Left ventricle myocardium inferior (tissue), 1 donor: ENCODE results near the gene HENMT1. TPM values are rescaled to one million over a fixed set of nuclear protein-coding genes. Genes with fewer than 3 reads are reported as not detected.
"Not testable (repeated sequence)": the region's sequence is repeated elsewhere in the genome, so short reads cannot be mapped to it uniquely, and the experiment has no call there.

Experiments
- DNase-seq: peaks from one replicate; pipeline ENCODE4 v3.0.0-alpha.2; 2020
- H3K27ac ChIP-seq: fragments of 200-600 bp; replicated peaks from 2 replicates; pipeline ENCODE4 v1.8.0; 2021
- H3K27me3 ChIP-seq: fragments of 200-600 bp; 2 replicates; pipeline ENCODE4 v1.8.0; 2021; ENCODE audit warnings: low read depth
- H3K36me3 ChIP-seq: fragments of 200-600 bp; 2 replicates; pipeline ENCODE4 v1.8.0; 2021
- H3K4me1 ChIP-seq: fragments of 200-600 bp; 2 replicates; pipeline ENCODE4 v1.8.0; 2021
- H3K4me3 ChIP-seq: fragments of 200-600 bp; 2 replicates; pipeline ENCODE4 v1.8.0; 2021; ENCODE audit warnings: mild to moderate bottlenecking, moderate library complexity
- H3K9me3 ChIP-seq: fragments of 200-600 bp; replicated peaks from 2 replicates; pipeline ENCODE4 v1.8.0; 2021
- CTCF ChIP-seq: fragments of 200-600 bp; IDR thresholded peaks from 2 replicates; pipeline ENCODE4 v1.8.0; 2021; ENCODE audit warnings: antibody characterized with exemption, mild to moderate bottlenecking, borderline replicate concordance
- intact Hi-C: fragments of 100-400 bp; cut with micrococcal nuclease; formaldehyde crosslinking; loops from one replicate; pipeline ENCODE4 v1.11.0; 2022
- long read RNA-seq: library from polyadenylated mRNA; unstranded; transcript quantifications from one replicate; pipeline ENCODE4 v2.0.0, GENCODE V29; 2021
- total RNA-seq: library from RNA; stranded (reverse); fragmentation: NEBNext Ultra II Directional; extraction: Animal tissue kit (Norgen Biotek cat#: 25700); gene quantifications from one replicate; pipeline ENCODE4 v1.2.1, GENCODE V29; 2021
- donor health status: DM: no; HTN: yes; CAD: no; lungs with severe emphysema.

HENMT1 gene
- 1.4 TPM for total RNA-seq
- long read RNA-seq, result 0 reads

- no peaks in the 10 kb centered on the region for H3K9me3 ChIP-seq
- peak within 1 kb of the TSS; percentile 72 for H3K4me3 ChIP-seq
- no peaks in the 10 kb centered on the region for H3K27me3 ChIP-seq
- H3K4me1 ChIP-seq, result peaks cover 6% of the 10 kb centered on the region
- no peaks in the 10 kb centered on the region for H3K36me3 ChIP-seq
- intact Hi-C loops, result no loop called here
- no peak for TF ChIP-seq CTCF
- peak; percentile 60 for DNase-seq
- peak within 1 kb of the TSS; percentile 89 for H3K27ac ChIP-seq
These were observed at the start of gene HENMT1 for GRCh38 chr1:108661030-108661609. HENMT1 (minus strand) TSS chr1:108661093; CDS start chr1:108659884, 1,209 bp downstream.

GRCh38 chr1:108708691-108709660, 48.1 kb upstream of the HENMT1 start:
- DNase-seq, result no peak
- Histone ChIP-seq H3K4me3 (no peak overlapping the region), H3K9me3 (no peaks in the 10 kb centered on the region), H3K27me3 (peaks cover 20% of the 10 kb centered on the region), H3K27ac (no peak overlapping the region), H3K36me3 (no peaks in the 10 kb centered on the region), H3K4me1 (peaks cover 10% of the 10 kb centered on the region)
- TF ChIP-seq CTCF, result no peak
- intact Hi-C loops, result no loop called here

GRCh38 chr1:108706643-108707042, 45.8 kb upstream of the HENMT1 start:
- no peak for DNase-seq
- Histone ChIP-seq H3K36me3 (peaks cover 7% of the 10 kb centered on the region), H3K9me3 (no peaks in the 10 kb centered on the region), H3K4me1 (peaks cover 11% of the 10 kb centered on the region), H3K27me3 (peaks cover 9% of the 10 kb centered on the region), H3K4me3 (no peak overlapping the region), H3K27ac (no peak overlapping the region)
- intact Hi-C loops, result no loop called here
- TF ChIP-seq CTCF, result no peak

GRCh38 chr1:108704496-108704895, 43.6 kb upstream of the HENMT1 start:
- no peaks in the 10 kb centered on the region for H3K9me3 ChIP-seq
- no peak for DNase-seq
- H3K36me3 ChIP-seq, result peaks cover 26% of the 10 kb centered on the region
- intact Hi-C loops, result no loop called here
- H3K4me3 ChIP-seq, result no peak overlapping the region
- no peak for TF ChIP-seq CTCF
- H3K27ac ChIP-seq, result no peak overlapping the region
- H3K27me3 ChIP-seq, result peaks cover 9% of the 10 kb centered on the region
- H3K4me1 ChIP-seq, result peaks cover 11% of the 10 kb centered on the region

DNA sequence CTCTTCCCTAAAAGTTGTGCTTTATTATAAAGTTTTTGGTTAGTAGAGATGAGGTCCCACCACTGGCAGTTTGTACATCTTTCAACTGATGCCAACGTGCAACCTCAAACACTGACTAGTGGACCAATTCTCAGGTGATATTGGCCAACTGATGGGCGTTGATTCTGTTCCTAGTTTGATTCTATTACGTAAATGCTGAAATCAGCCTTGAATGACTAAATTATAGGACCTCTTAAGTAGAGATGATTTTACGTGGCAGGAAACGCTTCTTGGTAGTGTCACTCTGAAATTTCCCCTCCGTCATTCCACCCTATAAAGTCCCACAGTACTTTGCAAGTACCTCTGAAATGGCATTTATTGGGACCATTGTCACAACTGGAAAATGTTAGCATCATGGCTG, 43.0 kb upstream of the HENMT1 start:
- no peak overlapping the region for H3K4me3 ChIP-seq
- TF ChIP-seq CTCF, result no peak
- DNase-seq, result no peak
- H3K27ac ChIP-seq, result no peak overlapping the region
- no peaks in the 10 kb centered on the region for H3K9me3 ChIP-seq
- H3K36me3 ChIP-seq, result peaks cover 31% of the 10 kb centered on the region
- intact Hi-C loops, result no loop called here
- peaks cover 8% of the 10 kb centered on the region for H3K27me3 ChIP-seq
- H3K4me1 ChIP-seq, result peaks cover 11% of the 10 kb centered on the region

GRCh38 chr1:108702109-108702508, 41.2 kb upstream of the HENMT1 start:
- H3K9me3 ChIP-seq, intact Hi-C loops, H3K4me3 ChIP-seq, DNase-seq, H3K27me3 ChIP-seq, H3K27ac ChIP-seq: not testable (repeated sequence)
- Histone ChIP-seq H3K4me1 (peaks cover 11% of the 10 kb centered on the region), H3K36me3 (peaks cover 49% of the 10 kb centered on the region)
